GM12878 (cell line): ENCODE results near the gene FUS. TPM values are rescaled to one million over a fixed set of nuclear protein-coding genes. Genes with fewer than 3 reads are reported as not detected.

ENCODE experiments used
- ATAC-seq: fragments of 200-7000 bp; cut with Tn5 transposase; 3 replicates; pipeline ENCODE4 v1.9.1; 2020; ENCODE audit warnings: mild to moderate bottlenecking, moderate library complexity
- BruUV-seq: library from RNA; stranded (reverse); fragments of 400-500 nt; replicated peaks from 2 replicates; lab custom pipeline; 2021; lab: Mats Ljungman, UMichigan
- CTCF ChIA-PET: fragments of 300-600 bp; sonication (Branson Sonifier 250); formaldehyde crosslinking; extraction: SDS; loops from one replicate; lab custom pipeline; 2021; ENCODE audit warnings: inconsistent platforms; lab: Yijun Ruan, JAX
- POLR2A ChIA-PET: fragments of 350-600 bp; formaldehyde crosslinking; extraction: SDS; loops from one replicate; lab custom pipeline; 2021; ENCODE audit warnings: inconsistent platforms; lab: Charles Lee
- RAD21 ChIA-PET: fragments of 300-600 bp; sonication (Branson Sonifier 250); formaldehyde crosslinking; loops from one replicate; lab custom pipeline; 2023; ENCODE audit warnings: antibody characterized with exemption; ENCODE audit not compliant: unreplicated experiment; lab: Charles Lee
- SMC1A ChIA-PET: fragments of 300-600 bp; sonication (Branson Sonifier 250); formaldehyde crosslinking; loops from one replicate; lab custom pipeline; 2023; ENCODE audit not compliant: unreplicated experiment, uncharacterized antibody; lab: Charles Lee
- DNase-seq: peaks from one replicate; pipeline ENCODE4 v3.0.0-alpha.2; 2011; ENCODE audit warnings: low read depth, low spot score
- FAIRE-seq: peaks from 3 replicates; lab custom pipeline; 2011; peaks lifted over from hg19 to GRCh38; lab: Jason Lieb, UNC
- H2AFZ ChIP-seq: 2 replicates; pipeline ENCODE4 v1.6.0; 2011; ENCODE audit warnings: low read depth, low read length, control low read depth; ENCODE audit not compliant: control insufficient read depth
- H3K27ac ChIP-seq: 2 replicates; pipeline ENCODE4 v1.5.1; 2011; ENCODE audit warnings: control low read depth; ENCODE audit not compliant: control insufficient read depth, insufficient read depth
- H3K27me3 ChIP-seq, 2 experiments: replicated peaks in 1 of 2; 2 replicates each; pipeline versions ENCODE4 v1.6.0 to v1.6.1; 2011; ENCODE audit warnings: low read length in 1 of 2; ENCODE audit not compliant: control insufficient read depth in 2 of 2, insufficient read depth in 2 of 2
- H3K36me3 ChIP-seq, 2 experiments: 2 replicates each; pipeline ENCODE4 v1.5.1; 2011; ENCODE audit warnings: low read length in 1 of 2; ENCODE audit not compliant: control insufficient read depth in 2 of 2, insufficient read depth in 2 of 2
- H3K4me1 ChIP-seq: 2 replicates; pipeline ENCODE4 v1.6.1; 2011; ENCODE audit warnings: mild to moderate bottlenecking, low read length, moderate library complexity, mixed read lengths; ENCODE audit not compliant: control insufficient read depth, insufficient read depth
- H3K4me2 ChIP-seq: 2 replicates; pipeline ENCODE4 v1.6.0; 2011; ENCODE audit warnings: control low read depth; ENCODE audit not compliant: control insufficient read depth, insufficient read depth
- H3K4me3 ChIP-seq: fragments of 200-600 bp; sonication (generic); 2 replicates; pipeline ENCODE4 v1.5.1; 2016
- H3K79me2 ChIP-seq: 2 replicates; pipeline ENCODE4 v1.6.0; 2011; ENCODE audit warnings: low read length; ENCODE audit not compliant: control insufficient read depth, insufficient read depth
- H3K9ac ChIP-seq: 2 replicates; pipeline ENCODE4 v1.8.0; 2011; ENCODE audit warnings: low read length, control low read depth, mixed read lengths; ENCODE audit not compliant: control insufficient read depth, insufficient read depth
- H3K9me3 ChIP-seq: replicated peaks from 3 replicates; pipeline ENCODE4 v1.5.1; 2011; ENCODE audit warnings: mild to moderate bottlenecking, low read length; ENCODE audit not compliant: control insufficient read depth, insufficient read depth
- H4K20me1 ChIP-seq: 2 replicates; pipeline ENCODE4 v1.6.0; 2011; ENCODE audit not compliant: control insufficient read depth, insufficient read depth
- BHLHE40 ChIP-seq, 2 experiments: fragments of 450-650 bp in 1 of 2; IDR thresholded peaks; 2 replicates each; pipeline ENCODE4 v1.6.1; 2011 to 2017; ENCODE audit warnings: low read depth in 2 of 2, borderline replicate concordance in 1 of 2, improper control_type of control experiment in 1 of 2, low read length in 1 of 2, mild to moderate bottlenecking in 1 of 2
- BMI1 ChIP-seq: fragments of 450-650 bp; IDR thresholded peaks from 2 replicates; pipeline ENCODE4 v1.6.1; 2016; ENCODE audit warnings: mild to moderate bottlenecking, moderate library complexity, borderline replicate concordance
- CEBPB ChIP-seq, 2 experiments: fragments of 150-350 bp in 1 of 2; IDR thresholded peaks; 2 replicates each; pipeline ENCODE4 v1.6.1; 2012 to 2014; ENCODE audit warnings: low read depth in 2 of 2, low read length in 2 of 2, borderline replicate concordance in 1 of 2, inconsistent platforms in 1 of 2
- EGR1 ChIP-seq, 2 experiments: IDR thresholded peaks; 1 replicate in 1 of 2; 2 replicates in 1 of 2; pipeline ENCODE4 v1.6.1; 2011 to 2012; ENCODE audit warnings: low read depth in 2 of 2, low read length in 2 of 2, borderline replicate concordance in 1 of 2, mild to moderate bottlenecking in 1 of 2, moderate library complexity in 1 of 2
- ETV6 ChIP-seq, 2 experiments: fragments of 450-650 bp in 1 of 2; IDR thresholded peaks in 1 of 2; conservative IDR thresholded peaks in 1 of 2; 2 replicates each; pipeline ENCODE4 v1.6.1; 2014; ENCODE audit warnings: antibody characterized with exemption in 1 of 2, borderline replicate concordance in 1 of 2, low read depth in 1 of 2, mild to moderate bottlenecking in 1 of 2, moderate library complexity in 1 of 2
- FOXM1 ChIP-seq: IDR thresholded peaks from 2 replicates; pipeline ENCODE4 v1.6.1; 2012; ENCODE audit warnings: low read depth, mild to moderate bottlenecking, inconsistent platforms, low read length, moderate library complexity
- HDGF ChIP-seq: fragments of 450-650 bp; IDR thresholded peaks from 2 replicates; pipeline ENCODE4 v1.6.1; 2016; ENCODE audit warnings: antibody characterized with exemption
- KAT2A ChIP-seq: conservative IDR thresholded peaks from 2 replicates; pipeline ENCODE4 v1.6.1; 2011; ENCODE audit warnings: low read depth, low read length; ENCODE audit not compliant: control insufficient read depth
- NBN ChIP-seq: fragments of 450-650 bp; IDR thresholded peaks from 2 replicates; pipeline ENCODE4 v1.6.1; 2016
- POLR2AphosphoS5 ChIP-seq: IDR thresholded peaks from 2 replicates; pipeline ENCODE4 v1.6.1; 2011; ENCODE audit warnings: mild to moderate bottlenecking, low read length, inconsistent platforms
- SMAD5 ChIP-seq: IDR thresholded peaks from 2 replicates; pipeline ENCODE4 v1.6.1; 2016; ENCODE audit warnings: antibody characterized with exemption, low read depth
- SMC3 ChIP-seq: IDR thresholded peaks from 2 replicates; pipeline ENCODE4 v1.6.1; 2011; ENCODE audit warnings: low read length, improper control_type of control experiment, borderline replicate concordance
- TARDBP ChIP-seq: IDR thresholded peaks from 2 replicates; pipeline ENCODE4 v1.6.1; 2016; ENCODE audit warnings: borderline replicate concordance
- TCF7 ChIP-seq: IDR thresholded peaks from 2 replicates; pipeline ENCODE4 v1.6.1; 2014; ENCODE audit warnings: antibody characterized with exemption, borderline replicate concordance
- WRNIP1 ChIP-seq: IDR thresholded peaks from 2 replicates; pipeline ENCODE4 v1.6.1; 2011; ENCODE audit warnings: low read depth, low read length, improper control_type of control experiment, borderline replicate concordance
- ZNF622 ChIP-seq: fragments of 450-650 bp; IDR thresholded peaks from 2 replicates; pipeline ENCODE4 v1.6.1; 2017; ENCODE audit warnings: mild to moderate bottlenecking, inconsistent platforms
- WGBS: methylation state at CpG from one replicate; pipeline ENCODE4 v1.1.6; 2016; ENCODE audit warnings: low lambda C conversion rate; ENCODE audit not compliant: insufficient replicate concordance, insufficient coverage; ENCODE audit errors: missing lambda C conversion rate; 5-methylcytosine and 5-hydroxymethylcytosine counted together
- in situ Hi-C: fragments of 300-500 bp; cut with MboI; formaldehyde crosslinking; loops from 9 replicates; pipeline ENCODE4 v1.14.3; 2018; ENCODE audit warnings: mixed read lengths
- intact Hi-C: fragments of 100-400 bp; cut with micrococcal nuclease; formaldehyde crosslinking; loops from one replicate; pipeline ENCODE4 v1.14.2; 2022; ENCODE audit not compliant: unreplicated experiment
- polyA plus RNA-seq, 11 experiments: library from polyadenylated mRNA; depleted of rRNA in 4 of 11; unstranded in 6 of 11; stranded (reverse) in 5 of 11; fragments of >200 nt; fragmentation: Nextera tagmentation in 4 of 11; fragmentation: Illumina TruSeq in 1 of 11; extraction: Ambion mirVana in 4 of 11; extraction: Trizol in 1 of 11; gene quantifications; 1 replicate in 1 of 11; 2 replicates in 10 of 11; pipeline versions ENCODE4 v1.2.1 to v1.2.3, GENCODE V29; 2011 to 2016; ENCODE audit warnings: inconsistent platforms in 2 of 11, missing spikeins in 2 of 11, low read depth in 1 of 11
- total RNA-seq, 4 experiments: library from RNA; depleted of rRNA in 3 of 4; stranded (reverse); fragments of >200 nt in 3 of 4; fragmentation: Illumina TruSeq in 1 of 4; extraction: Trizol in 1 of 4; gene quantifications; 2 replicates each; pipeline versions ENCODE4 v1.2.1 to v1.2.3, GENCODE V29; 2013 to 2021
- TF ChIP-seq, protein P1 (sequence below): fragments of 450-650 bp; formaldehyde crosslinking; IDR thresholded peaks from 2 replicates; pipeline ENCODE4 v1.4.0; 2022; ENCODE audit warnings: mild to moderate bottlenecking, moderate library complexity
- TF ChIP-seq, protein P2 (sequence below): fragments of 450-650 bp; formaldehyde crosslinking; IDR thresholded peaks from 2 replicates; pipeline ENCODE4 v1.5.0; 2022; ENCODE audit warnings: mild to moderate bottlenecking, missing genetic modification characterization

Gene FUS
- total and polyA plus RNA-seq, 10 of the 15 experiments (the other 5 are each of a cell fraction or from before 2014, with no cell fraction given), result 46.8 to 521 (median 347) TPM

DNA sequence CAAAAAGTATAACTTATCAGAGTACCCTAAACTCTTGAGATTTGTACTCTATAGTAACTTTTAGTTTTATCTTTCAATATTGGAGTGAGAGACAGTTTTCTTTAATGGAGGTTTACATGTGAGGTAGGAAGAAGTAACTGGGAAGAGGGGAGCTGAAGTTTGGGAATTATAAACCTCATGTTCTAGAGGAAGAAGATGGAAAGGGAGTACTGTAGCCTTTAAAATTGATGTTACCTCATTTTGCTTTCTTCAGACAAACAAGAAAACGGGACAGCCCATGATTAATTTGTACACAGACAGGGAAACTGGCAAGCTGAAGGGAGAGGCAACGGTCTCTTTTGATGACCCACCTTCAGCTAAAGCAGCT, 9.5 kb downstream of the FUS start:
- BruUV-seq, result no TSS peak
- in situ Hi-C loops, result no loop called here
- no peak for ATAC-seq

More for the DNA sequence above, 9.5 kb downstream of the FUS start:
- SMC1A ChIA-PET, result interaction anchor here (0.6 to 1.1 kb wide), 3 partner anchors 9 to 14 kb away, joined by 3 read pairs; partner anchors contain the start of gene PYCARD
- H3K27me3 ChIP-seq, result no peaks in the 10 kb centered on the region
- intact Hi-C loops, result loop anchor here (10.0 kb wide), 1 partner anchor 685 kb away; the partner anchor contains the start of gene ZNF267
- DNase-seq, result no peak
- peaks cover 4% of the 10 kb centered on the region for H3K4me1 ChIP-seq
- peaks cover 41 to 76% of the 10 kb centered on the region in 2 experiments for H3K36me3 ChIP-seq
- no peaks in the 10 kb centered on the region; the same call in 1 of the 2 replicates for H4K20me1 ChIP-seq
- TF ChIP-seq BHLHE40 (IDR thresholded peaks at IDR 0.05; ENCODE audit: borderline replicate concordance in 1 of 2, low read depth in 2 of 2, low read length in 1 of 2) (no peak), TARDBP (no peak), ZNF622 (no peak), FOXM1 (no peak), EGR1 (IDR thresholded peaks at IDR 0.05; ENCODE audit: borderline replicate concordance in 1 of 2, low read depth in 2 of 2, low read length in 2 of 2) (no peak), HDGF (no peak), WRNIP1 (no peak), NBN (no peak), KAT2A (no peak), SMAD5 (no peak), ETV6 (conservative IDR thresholded peaks at IDR 0.05 in 1 of 2, IDR thresholded peaks at IDR 0.05 in 1 of 2; ENCODE audit: borderline replicate concordance in 1 of 2, low read depth in 1 of 2) (no peak), BMI1 (no peak), CEBPB (IDR thresholded peaks at IDR 0.05; ENCODE audit: borderline replicate concordance in 1 of 2, low read depth in 2 of 2, low read length in 2 of 2) (no peak), POLR2AphosphoS5 (no peak), TCF7 (no peak), SMC3 (no peak)
- TF ChIP-seq, protein P1, sequence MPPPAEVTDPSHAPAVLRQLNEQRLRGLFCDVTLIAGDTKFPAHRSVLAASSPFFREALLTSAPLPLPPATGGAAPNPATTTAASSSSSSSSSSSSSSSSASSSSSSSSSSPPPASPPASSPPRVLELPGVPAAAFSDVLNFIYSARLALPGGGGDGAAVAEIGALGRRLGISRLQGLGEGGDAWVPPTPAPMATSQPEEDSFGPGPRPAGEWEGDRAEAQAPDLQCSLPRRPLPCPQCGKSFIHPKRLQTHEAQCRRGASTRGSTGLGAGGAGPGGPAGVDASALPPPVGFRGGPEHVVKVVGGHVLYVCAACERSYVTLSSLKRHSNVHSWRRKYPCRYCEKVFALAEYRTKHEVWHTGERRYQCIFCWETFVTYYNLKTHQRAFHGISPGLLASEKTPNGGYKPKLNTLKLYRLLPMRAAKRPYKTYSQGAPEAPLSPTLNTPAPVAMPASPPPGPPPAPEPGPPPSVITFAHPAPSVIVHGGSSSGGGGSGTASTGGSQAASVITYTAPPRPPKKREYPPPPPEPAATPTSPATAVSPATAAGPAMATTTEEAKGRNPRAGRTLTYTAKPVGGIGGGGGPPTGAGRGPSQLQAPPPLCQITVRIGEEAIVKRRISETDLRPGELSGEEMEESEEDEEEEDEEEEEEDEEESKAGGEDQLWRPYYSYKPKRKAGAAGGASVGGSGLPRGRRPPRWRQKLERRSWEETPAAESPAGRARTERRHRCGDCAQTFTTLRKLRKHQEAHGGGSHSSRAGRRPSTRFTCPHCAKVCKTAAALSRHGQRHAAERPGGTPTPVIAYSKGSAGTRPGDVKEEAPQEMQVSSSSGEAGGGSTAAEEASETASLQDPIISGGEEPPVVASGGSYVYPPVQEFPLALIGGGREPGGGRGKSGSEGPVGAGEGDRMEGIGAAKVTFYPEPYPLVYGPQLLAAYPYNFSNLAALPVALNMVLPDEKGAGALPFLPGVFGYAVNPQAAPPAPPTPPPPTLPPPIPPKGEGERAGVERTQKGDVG (CRISPR knock-in tag), result no peak
- TF ChIP-seq, protein P2, sequence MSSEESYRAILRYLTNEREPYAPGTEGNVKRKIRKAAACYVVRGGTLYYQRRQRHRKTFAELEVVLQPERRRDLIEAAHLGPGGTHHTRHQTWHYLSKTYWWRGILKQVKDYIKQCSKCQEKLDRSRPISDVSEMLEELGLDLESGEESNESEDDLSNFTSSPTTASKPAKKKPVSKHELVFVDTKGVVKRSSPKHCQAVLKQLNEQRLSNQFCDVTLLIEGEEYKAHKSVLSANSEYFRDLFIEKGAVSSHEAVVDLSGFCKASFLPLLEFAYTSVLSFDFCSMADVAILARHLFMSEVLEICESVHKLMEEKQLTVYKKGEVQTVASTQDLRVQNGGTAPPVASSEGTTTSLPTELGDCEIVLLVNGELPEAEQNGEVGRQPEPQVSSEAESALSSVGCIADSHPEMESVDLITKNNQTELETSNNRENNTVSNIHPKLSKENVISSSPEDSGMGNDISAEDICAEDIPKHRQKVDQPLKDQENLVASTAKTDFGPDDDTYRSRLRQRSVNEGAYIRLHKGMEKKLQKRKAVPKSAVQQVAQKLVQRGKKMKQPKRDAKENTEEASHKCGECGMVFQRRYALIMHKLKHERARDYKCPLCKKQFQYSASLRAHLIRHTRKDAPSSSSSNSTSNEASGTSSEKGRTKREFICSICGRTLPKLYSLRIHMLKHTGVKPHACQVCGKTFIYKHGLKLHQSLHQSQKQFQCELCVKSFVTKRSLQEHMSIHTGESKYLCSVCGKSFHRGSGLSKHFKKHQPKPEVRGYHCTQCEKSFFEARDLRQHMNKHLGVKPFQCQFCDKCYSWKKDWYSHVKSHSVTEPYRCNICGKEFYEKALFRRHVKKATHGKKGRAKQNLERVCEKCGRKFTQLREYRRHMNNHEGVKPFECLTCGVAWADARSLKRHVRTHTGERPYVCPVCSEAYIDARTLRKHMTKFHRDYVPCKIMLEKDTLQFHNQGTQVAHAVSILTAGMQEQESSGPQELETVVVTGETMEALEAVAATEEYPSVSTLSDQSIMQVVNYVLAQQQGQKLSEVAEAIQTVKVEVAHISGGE (CRISPR knock-in tag), result no peak
- TF ChIP-seq, all 136 proteins: peak for 0
- ChIA-PET CTCF (interaction anchor here (1.2 kb wide), 2 partner anchors 26 to 195 kb away, joined by 3 read pairs; no protein-coding TSS in a partner anchor), POLR2A (interaction anchor here (0.5 to 1.4 kb wide), 3 partner anchors 9 to 33 kb away, joined by 3 to 6 read pairs (median 4); partner anchors contain the start of gene FUS), RAD21 (interaction anchor here (0.9 to 1.6 kb wide), 2 partner anchors 12 kb away, joined by 3 to 5 read pairs; partner anchors contain the start of gene PYCARD)
- Histone ChIP-seq H2AFZ (no peak overlapping the region), H3K9me3 (no peaks in the 10 kb centered on the region), H3K4me3 (no peak overlapping the region), H3K79me2 (peaks cover 43% of the 10 kb centered on the region), H3K4me2 (no peak overlapping the region), H3K27ac (no peak overlapping the region), H3K9ac (no peak overlapping the region)
- FAIRE-seq, result no peak
- WGBS, result 82% methylated on average over 2 of the region's 2 CpGs
